ENCODE results near the gene GNAI2.

GRCh38 chr3:50212971-50213370 lies 23.0 kb upstream of the GNAI2 start:
- no peak for TF ChIP-seq CTCF (IDR thresholded peaks at IDR 0.05)
- no peak for TF ChIP-seq POLR2A (IDR thresholded peaks at IDR 0.05)

Measured in Peyer's patch (tissue), 4 donors.